Measurements from ENCODE around the gene C19orf47. TPM values are rescaled to one million over a fixed set of nuclear protein-coding genes. Genes with fewer than 3 reads are reported as not detected.
"Not testable (repeated sequence)": the region's sequence is repeated elsewhere in the genome, so short reads cannot be mapped to it uniquely, and the experiment has no call there.

The C19orf47 gene
- total RNA-seq, 1 donor from 2014 or later, result 10.6 TPM

GRCh38 chr19:40335101-40335500 is 13.1 kb downstream of the C19orf47 start:
- peaks cover 6% of the 10 kb centered on the region for H3K79me2 ChIP-seq (ENCODE audit: low read depth)
- no peak overlapping the region for H3K4me3 Mint-ChIP-seq
- peaks cover 19% of the 10 kb centered on the region for H3K36me3 Mint-ChIP-seq
- H3K9me3 Mint-ChIP-seq, result no peaks in the 10 kb centered on the region
- no peak overlapping the region for H3K4me2 ChIP-seq
- H3F3A ChIP-seq (ENCODE audit: low read depth), result no peaks in the 10 kb centered on the region
- H3K27ac Mint-ChIP-seq, result no peak overlapping the region
- no peaks in the 10 kb centered on the region for H4K20me1 ChIP-seq (ENCODE audit: low read depth)
- H3K27me3 Mint-ChIP-seq (ENCODE audit: insufficient read depth, low read depth), result no peaks in the 10 kb centered on the region
- H2AFZ ChIP-seq (replicated peaks), result no peak overlapping the region
- H3K36me3 ChIP-seq, result no peaks in the 10 kb centered on the region
- H3K27me3 ChIP-seq, result no peaks in the 10 kb centered on the region
- no peaks in the 10 kb centered on the region for H3K4me1 Mint-ChIP-seq
- no peak for DNase-seq (ENCODE audit: low spot score)
- no peaks in the 10 kb centered on the region for H3K9me3 ChIP-seq (ENCODE audit: low read depth)
- no peaks in the 10 kb centered on the region for H3K4me1 ChIP-seq
- TF ChIP-seq EZH2phosphoT487 (IDR thresholded peaks at IDR 0.05) (no peak), EZH2 (IDR thresholded peaks at IDR 0.05) (no peak), CTCF (IDR thresholded peaks at IDR 0.05) (no peak)
- no peak overlapping the region for H3K4me3 ChIP-seq
- H3K27ac ChIP-seq, result no peak overlapping the region
- no peak overlapping the region for H3K9ac ChIP-seq

- H3K27ac ChIP-seq; H3K4me2 ChIP-seq; DNase-seq (ENCODE audit: low spot score); H3K27me3 Mint-ChIP-seq (ENCODE audit: insufficient read depth, low read depth); H4K20me1 ChIP-seq (ENCODE audit: low read depth); H3K27ac Mint-ChIP-seq; H3K9ac ChIP-seq; H3F3A ChIP-seq (ENCODE audit: low read depth); H3K4me3 ChIP-seq; H3K4me3 Mint-ChIP-seq; H3K9me3 Mint-ChIP-seq; H3K4me1 Mint-ChIP-seq; H3K36me3 ChIP-seq; H3K4me1 ChIP-seq; H3K9me3 ChIP-seq (ENCODE audit: low read depth); H2AFZ ChIP-seq (replicated peaks); H3K79me2 ChIP-seq (ENCODE audit: low read depth); H3K27me3 ChIP-seq: not testable (repeated sequence)
- H3K36me3 Mint-ChIP-seq, result peaks cover 13% of the 10 kb centered on the region
Observed at GRCh38 chr19:40333083-40333482, 15.1 kb downstream of the C19orf47 start.

- Mint-ChIP-seq H3K4me1 (no peaks in the 10 kb centered on the region), H3K4me3 (no peak overlapping the region), H3K36me3 (peaks cover 13% of the 10 kb centered on the region), H3K27ac (no peak overlapping the region), H3K9me3 (no peaks in the 10 kb centered on the region), H3K27me3 (ENCODE audit: insufficient read depth, low read depth) (no peaks in the 10 kb centered on the region)
- Histone ChIP-seq H3K4me1 (no peaks in the 10 kb centered on the region), H3K9ac (no peak overlapping the region), H3F3A (ENCODE audit: low read depth) (no peaks in the 10 kb centered on the region), H4K20me1 (ENCODE audit: low read depth) (no peaks in the 10 kb centered on the region), H3K27me3 (no peaks in the 10 kb centered on the region), H3K4me2 (no peak overlapping the region), H3K27ac (no peak overlapping the region), H3K9me3 (ENCODE audit: low read depth) (no peaks in the 10 kb centered on the region), H2AFZ (replicated peaks) (no peak overlapping the region), H3K79me2 (ENCODE audit: low read depth) (no peaks in the 10 kb centered on the region), H3K36me3 (no peaks in the 10 kb centered on the region), H3K4me3 (no peak overlapping the region)
- DNase-seq (ENCODE audit: low spot score), result no peak
- TF ChIP-seq EZH2 (IDR thresholded peaks at IDR 0.05) (no peak), CTCF (IDR thresholded peaks at IDR 0.05) (no peak), EZH2phosphoT487 (IDR thresholded peaks at IDR 0.05) (no peak)
Observed at GRCh38 chr19:40332669-40333068, 15.5 kb downstream of the C19orf47 start.

GRCh38 chr19:40331052-40331451 is 17.1 kb downstream of the C19orf47 start:
- peaks cover 11% of the 10 kb centered on the region for H3K36me3 Mint-ChIP-seq
- Histone ChIP-seq H3K36me3 (no peaks in the 10 kb centered on the region), H3K27ac (no peak overlapping the region)

More at GRCh38 chr19:40331052-40331451, 17.1 kb downstream of the C19orf47 start:
- no peaks in the 10 kb centered on the region for H3K79me2 ChIP-seq (ENCODE audit: low read depth)
- no peaks in the 10 kb centered on the region for H3F3A ChIP-seq (ENCODE audit: low read depth)
- DNase-seq (ENCODE audit: low spot score), result no peak
- no peaks in the 10 kb centered on the region for H3K9me3 Mint-ChIP-seq
- no peak overlapping the region for H3K27ac Mint-ChIP-seq
- H3K4me3 Mint-ChIP-seq, result no peak overlapping the region
- no peak overlapping the region for H2AFZ ChIP-seq (replicated peaks)
- H4K20me1 ChIP-seq (ENCODE audit: low read depth), result no peaks in the 10 kb centered on the region
- H3K9ac ChIP-seq, result no peak overlapping the region
- H3K4me1 ChIP-seq, result no peaks in the 10 kb centered on the region
- H3K4me2 ChIP-seq, result no peak overlapping the region
- TF ChIP-seq EZH2 (IDR thresholded peaks at IDR 0.05) (no peak), EZH2phosphoT487 (IDR thresholded peaks at IDR 0.05) (no peak), CTCF (IDR thresholded peaks at IDR 0.05) (no peak)
- H3K4me3 ChIP-seq, result no peak overlapping the region
- no peaks in the 10 kb centered on the region for H3K27me3 Mint-ChIP-seq (ENCODE audit: insufficient read depth, low read depth)
- no peaks in the 10 kb centered on the region for H3K27me3 ChIP-seq
- no peaks in the 10 kb centered on the region for H3K9me3 ChIP-seq (ENCODE audit: low read depth)
- H3K4me1 Mint-ChIP-seq, result no peaks in the 10 kb centered on the region

Measured in neural progenitor cell (in vitro differentiated cells).